ENCODE results near the gene OSTC. TPM values are rescaled to one million over a fixed set of nuclear protein-coding genes. Genes with fewer than 3 reads are reported as not detected.

OSTC gene
- total and polyA plus RNA-seq, 9 of the 15 experiments (the other 6 are each of a cell fraction or from before 2014, with no cell fraction given) = 112 to 966 (median 235) TPM

DNA sequence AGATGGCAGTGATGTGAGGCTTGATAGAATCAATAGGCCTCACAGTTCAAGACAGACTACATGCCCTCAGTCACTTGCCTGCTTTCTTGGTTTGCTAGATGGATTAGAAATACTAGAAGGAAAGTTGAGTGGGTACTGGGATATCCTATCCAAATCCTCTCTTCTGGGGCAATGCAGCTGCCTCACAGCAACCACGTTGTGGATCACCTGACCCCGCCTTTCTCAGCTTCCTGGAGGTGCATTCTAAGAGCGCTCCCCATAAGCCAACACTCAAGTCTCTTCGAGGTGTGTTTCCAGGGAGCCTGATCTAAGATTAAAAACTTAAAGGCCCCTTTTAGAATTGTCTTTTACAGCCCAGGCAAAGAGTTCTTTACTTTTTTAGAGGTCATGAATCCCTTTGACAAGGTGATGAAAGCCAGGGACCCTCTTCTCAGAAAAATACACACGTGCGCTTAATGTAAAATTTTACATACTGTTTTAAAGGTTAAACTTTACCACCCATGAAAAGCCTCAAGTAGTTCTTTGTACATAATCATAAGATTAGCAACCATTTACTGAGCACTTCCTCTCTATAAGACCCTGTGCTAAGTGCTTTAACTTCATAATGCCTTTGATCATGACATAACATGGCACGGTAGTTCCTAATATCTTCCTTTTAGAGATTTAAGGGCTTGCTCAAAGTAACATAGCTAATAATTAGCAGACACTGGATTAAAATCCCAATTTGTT is 30.9 kb upstream of the OSTC start (continued):
- TF ChIP-seq, protein P1, sequence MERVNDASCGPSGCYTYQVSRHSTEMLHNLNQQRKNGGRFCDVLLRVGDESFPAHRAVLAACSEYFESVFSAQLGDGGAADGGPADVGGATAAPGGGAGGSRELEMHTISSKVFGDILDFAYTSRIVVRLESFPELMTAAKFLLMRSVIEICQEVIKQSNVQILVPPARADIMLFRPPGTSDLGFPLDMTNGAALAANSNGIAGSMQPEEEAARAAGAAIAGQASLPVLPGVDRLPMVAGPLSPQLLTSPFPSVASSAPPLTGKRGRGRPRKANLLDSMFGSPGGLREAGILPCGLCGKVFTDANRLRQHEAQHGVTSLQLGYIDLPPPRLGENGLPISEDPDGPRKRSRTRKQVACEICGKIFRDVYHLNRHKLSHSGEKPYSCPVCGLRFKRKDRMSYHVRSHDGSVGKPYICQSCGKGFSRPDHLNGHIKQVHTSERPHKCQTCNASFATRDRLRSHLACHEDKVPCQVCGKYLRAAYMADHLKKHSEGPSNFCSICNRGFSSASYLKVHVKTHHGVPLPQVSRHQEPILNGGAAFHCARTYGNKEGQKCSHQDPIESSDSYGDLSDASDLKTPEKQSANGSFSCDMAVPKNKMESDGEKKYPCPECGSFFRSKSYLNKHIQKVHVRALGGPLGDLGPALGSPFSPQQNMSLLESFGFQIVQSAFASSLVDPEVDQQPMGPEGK (CRISPR knock-in tag; IDR thresholded peaks at IDR 0.05; ENCODE audit: borderline replicate concordance) = no peak
- peak; percentile 19 for TF ChIP-seq HDAC3 (IDR thresholded peaks at IDR 0.05; ENCODE audit: borderline replicate concordance, partially characterized antibody)
- TF ChIP-seq, protein P2, sequence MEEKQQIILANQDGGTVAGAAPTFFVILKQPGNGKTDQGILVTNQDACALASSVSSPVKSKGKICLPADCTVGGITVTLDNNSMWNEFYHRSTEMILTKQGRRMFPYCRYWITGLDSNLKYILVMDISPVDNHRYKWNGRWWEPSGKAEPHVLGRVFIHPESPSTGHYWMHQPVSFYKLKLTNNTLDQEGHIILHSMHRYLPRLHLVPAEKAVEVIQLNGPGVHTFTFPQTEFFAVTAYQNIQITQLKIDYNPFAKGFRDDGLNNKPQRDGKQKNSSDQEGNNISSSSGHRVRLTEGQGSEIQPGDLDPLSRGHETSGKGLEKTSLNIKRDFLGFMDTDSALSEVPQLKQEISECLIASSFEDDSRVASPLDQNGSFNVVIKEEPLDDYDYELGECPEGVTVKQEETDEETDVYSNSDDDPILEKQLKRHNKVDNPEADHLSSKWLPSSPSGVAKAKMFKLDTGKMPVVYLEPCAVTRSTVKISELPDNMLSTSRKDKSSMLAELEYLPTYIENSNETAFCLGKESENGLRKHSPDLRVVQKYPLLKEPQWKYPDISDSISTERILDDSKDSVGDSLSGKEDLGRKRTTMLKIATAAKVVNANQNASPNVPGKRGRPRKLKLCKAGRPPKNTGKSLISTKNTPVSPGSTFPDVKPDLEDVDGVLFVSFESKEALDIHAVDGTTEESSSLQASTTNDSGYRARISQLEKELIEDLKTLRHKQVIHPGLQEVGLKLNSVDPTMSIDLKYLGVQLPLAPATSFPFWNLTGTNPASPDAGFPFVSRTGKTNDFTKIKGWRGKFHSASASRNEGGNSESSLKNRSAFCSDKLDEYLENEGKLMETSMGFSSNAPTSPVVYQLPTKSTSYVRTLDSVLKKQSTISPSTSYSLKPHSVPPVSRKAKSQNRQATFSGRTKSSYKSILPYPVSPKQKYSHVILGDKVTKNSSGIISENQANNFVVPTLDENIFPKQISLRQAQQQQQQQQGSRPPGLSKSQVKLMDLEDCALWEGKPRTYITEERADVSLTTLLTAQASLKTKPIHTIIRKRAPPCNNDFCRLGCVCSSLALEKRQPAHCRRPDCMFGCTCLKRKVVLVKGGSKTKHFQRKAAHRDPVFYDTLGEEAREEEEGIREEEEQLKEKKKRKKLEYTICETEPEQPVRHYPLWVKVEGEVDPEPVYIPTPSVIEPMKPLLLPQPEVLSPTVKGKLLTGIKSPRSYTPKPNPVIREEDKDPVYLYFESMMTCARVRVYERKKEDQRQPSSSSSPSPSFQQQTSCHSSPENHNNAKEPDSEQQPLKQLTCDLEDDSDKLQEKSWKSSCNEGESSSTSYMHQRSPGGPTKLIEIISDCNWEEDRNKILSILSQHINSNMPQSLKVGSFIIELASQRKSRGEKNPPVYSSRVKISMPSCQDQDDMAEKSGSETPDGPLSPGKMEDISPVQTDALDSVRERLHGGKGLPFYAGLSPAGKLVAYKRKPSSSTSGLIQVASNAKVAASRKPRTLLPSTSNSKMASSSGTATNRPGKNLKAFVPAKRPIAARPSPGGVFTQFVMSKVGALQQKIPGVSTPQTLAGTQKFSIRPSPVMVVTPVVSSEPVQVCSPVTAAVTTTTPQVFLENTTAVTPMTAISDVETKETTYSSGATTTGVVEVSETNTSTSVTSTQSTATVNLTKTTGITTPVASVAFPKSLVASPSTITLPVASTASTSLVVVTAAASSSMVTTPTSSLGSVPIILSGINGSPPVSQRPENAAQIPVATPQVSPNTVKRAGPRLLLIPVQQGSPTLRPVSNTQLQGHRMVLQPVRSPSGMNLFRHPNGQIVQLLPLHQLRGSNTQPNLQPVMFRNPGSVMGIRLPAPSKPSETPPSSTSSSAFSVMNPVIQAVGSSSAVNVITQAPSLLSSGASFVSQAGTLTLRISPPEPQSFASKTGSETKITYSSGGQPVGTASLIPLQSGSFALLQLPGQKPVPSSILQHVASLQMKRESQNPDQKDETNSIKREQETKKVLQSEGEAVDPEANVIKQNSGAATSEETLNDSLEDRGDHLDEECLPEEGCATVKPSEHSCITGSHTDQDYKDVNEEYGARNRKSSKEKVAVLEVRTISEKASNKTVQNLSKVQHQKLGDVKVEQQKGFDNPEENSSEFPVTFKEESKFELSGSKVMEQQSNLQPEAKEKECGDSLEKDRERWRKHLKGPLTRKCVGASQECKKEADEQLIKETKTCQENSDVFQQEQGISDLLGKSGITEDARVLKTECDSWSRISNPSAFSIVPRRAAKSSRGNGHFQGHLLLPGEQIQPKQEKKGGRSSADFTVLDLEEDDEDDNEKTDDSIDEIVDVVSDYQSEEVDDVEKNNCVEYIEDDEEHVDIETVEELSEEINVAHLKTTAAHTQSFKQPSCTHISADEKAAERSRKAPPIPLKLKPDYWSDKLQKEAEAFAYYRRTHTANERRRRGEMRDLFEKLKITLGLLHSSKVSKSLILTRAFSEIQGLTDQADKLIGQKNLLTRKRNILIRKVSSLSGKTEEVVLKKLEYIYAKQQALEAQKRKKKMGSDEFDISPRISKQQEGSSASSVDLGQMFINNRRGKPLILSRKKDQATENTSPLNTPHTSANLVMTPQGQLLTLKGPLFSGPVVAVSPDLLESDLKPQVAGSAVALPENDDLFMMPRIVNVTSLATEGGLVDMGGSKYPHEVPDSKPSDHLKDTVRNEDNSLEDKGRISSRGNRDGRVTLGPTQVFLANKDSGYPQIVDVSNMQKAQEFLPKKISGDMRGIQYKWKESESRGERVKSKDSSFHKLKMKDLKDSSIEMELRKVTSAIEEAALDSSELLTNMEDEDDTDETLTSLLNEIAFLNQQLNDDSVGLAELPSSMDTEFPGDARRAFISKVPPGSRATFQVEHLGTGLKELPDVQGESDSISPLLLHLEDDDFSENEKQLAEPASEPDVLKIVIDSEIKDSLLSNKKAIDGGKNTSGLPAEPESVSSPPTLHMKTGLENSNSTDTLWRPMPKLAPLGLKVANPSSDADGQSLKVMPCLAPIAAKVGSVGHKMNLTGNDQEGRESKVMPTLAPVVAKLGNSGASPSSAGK (IDR thresholded peaks at IDR 0.05) = peak; percentile 67
- TF ChIP-seq SRF (CRISPR knock-in tag; IDR thresholded peaks at IDR 0.05) = no peak
- TF ChIP-seq TAF1 (IDR thresholded peaks at IDR 0.05; ENCODE audit: control insufficient read depth, extremely low read depth, insufficient read depth, low read length, severe bottlenecking) = no peak
- no peak for TF ChIP-seq POLR2AphosphoS2 (IDR thresholded peaks at IDR 0.05; ENCODE audit: low read length)
- TF ChIP-seq, protein P3, sequence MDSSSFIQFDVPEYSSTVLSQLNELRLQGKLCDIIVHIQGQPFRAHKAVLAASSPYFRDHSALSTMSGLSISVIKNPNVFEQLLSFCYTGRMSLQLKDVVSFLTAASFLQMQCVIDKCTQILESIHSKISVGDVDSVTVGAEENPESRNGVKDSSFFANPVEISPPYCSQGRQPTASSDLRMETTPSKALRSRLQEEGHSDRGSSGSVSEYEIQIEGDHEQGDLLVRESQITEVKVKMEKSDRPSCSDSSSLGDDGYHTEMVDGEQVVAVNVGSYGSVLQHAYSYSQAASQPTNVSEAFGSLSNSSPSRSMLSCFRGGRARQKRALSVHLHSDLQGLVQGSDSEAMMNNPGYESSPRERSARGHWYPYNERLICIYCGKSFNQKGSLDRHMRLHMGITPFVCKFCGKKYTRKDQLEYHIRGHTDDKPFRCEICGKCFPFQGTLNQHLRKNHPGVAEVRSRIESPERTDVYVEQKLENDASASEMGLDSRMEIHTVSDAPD (CRISPR knock-in tag; IDR thresholded peaks at IDR 0.05) = no peak
- TF ChIP-seq, protein P4, sequence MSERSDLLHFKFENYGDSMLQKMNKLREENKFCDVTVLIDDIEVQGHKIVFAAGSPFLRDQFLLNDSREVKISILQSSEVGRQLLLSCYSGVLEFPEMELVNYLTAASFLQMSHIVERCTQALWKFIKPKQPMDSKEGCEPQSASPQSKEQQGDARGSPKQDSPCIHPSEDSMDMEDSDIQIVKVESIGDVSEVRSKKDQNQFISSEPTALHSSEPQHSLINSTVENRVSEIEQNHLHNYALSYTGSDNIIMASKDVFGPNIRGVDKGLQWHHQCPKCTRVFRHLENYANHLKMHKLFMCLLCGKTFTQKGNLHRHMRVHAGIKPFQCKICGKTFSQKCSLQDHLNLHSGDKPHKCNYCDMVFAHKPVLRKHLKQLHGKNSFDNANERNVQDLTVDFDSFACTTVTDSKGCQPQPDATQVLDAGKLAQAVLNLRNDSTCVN (CRISPR knock-in tag; IDR thresholded peaks at IDR 0.05) = no peak
- TF ChIP-seq ZNF133 (CRISPR knock-in tag; IDR thresholded peaks at IDR 0.05) = no peak
- TF ChIP-seq HNRNPUL1 (IDR thresholded peaks at IDR 0.05; ENCODE audit: low read length) = no peak
